ENCODE data around the gene SHC4. TPM values are rescaled to one million over a fixed set of nuclear protein-coding genes. Genes with fewer than 3 reads are reported as not detected.

SHC4 gene, protein sequence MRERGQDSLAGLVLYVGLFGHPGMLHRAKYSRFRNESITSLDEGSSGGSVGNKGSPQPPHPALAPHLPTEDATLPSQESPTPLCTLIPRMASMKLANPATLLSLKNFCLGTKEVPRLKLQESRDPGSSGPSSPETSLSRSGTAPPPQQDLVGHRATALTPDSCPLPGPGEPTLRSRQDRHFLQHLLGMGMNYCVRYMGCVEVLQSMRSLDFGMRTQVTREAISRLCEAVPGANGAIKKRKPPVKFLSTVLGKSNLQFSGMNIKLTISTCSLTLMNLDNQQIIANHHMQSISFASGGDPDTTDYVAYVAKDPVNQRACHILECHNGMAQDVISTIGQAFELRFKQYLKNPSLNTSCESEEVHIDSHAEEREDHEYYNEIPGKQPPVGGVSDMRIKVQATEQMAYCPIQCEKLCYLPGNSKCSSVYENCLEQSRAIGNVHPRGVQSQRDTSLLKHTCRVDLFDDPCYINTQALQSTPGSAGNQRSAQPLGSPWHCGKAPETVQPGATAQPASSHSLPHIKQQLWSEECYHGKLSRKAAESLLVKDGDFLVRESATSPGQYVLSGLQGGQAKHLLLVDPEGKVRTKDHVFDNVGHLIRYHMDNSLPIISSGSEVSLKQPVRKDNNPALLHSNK
- total RNA-seq, result 74.2 TPM

DNA sequence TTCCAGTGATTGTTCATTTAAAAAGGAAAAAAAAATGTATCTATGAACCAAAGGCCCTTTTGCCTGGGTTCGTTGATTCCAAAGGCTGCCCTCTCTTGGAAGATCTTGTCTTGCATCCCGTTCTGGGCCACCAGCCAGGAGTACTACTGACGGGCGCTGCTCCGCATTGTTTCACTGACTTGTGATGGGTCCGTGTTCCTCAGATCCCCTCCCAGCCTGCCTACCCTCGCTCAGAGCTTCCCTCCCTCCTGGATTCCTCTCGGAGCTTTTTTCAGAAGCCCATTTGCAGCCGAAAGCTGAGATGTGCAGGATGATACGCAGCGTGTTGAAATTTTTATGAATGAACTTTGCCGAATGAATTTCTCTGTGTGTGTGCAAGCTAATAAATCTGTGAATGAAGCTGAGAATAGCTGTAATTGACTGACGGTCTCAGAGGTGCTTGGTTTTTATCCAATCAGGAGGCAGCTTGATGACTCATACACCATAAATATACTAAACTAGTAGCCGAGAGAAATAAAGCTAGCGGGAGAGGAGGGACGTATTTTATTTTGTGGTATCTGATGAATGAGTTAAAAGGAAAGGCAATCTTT lies at the start of gene SHC4:
SHC4 (minus strand) TSS at position 396 of the 590 bp plus-strand sequence. CDS start 904 bp downstream, outside the sequence.
- intact Hi-C loops (cut with DNase I), result loop anchor here (5.0 kb wide), 1 partner anchor 101 kb away; no protein-coding TSS in a partner anchor
- DNase-seq (ENCODE audit: low spot score) (peak; percentile 85), ATAC-seq (peak; percentile 84)

DNA sequence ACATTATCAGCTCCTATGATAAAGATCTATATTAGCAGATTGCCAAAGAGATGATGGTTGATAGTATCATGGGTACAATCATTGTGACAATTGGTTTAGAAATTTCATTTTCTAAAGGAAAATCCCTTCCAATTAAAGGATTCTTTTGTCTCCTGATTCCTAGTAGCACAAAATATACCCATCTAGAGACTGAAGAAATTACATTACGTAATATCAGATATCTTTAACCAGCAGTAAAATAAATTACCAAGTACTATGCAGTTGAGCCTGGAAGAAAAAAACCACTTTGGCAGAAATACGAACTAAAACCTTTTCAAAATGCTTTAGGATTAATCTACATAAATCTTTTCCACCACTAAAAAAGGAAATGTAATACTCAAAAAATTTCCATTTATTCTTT lies 35.6 kb upstream of the SHC4 start:
- ATAC-seq (no peak), DNase-seq (ENCODE audit: low spot score) (no peak)
- intact Hi-C loops (cut with DNase I), result no loop called here

DNA sequence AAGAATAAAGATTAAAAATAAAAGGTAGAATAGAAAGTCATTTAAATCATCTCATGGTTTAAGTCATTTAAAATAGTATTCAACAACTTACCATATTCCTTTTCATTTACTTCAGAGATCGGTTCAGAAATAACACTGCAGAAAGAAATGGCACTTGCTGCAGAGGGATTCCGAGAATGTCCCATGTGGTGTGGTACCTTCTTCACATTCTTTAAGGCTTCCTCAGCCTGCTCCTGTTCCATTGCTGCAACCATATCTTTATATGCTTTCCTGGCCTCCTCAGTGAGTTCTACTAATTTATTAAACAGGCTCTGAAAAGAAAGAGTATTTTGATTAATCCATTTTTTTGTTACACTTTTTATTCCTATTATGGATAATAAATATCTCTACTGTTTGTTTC lies 32.6 kb upstream of the SHC4 start:
- intact Hi-C loops (cut with DNase I), result no loop called here
- no peak for DNase-seq (ENCODE audit: low spot score)
- no peak for ATAC-seq

DNA sequence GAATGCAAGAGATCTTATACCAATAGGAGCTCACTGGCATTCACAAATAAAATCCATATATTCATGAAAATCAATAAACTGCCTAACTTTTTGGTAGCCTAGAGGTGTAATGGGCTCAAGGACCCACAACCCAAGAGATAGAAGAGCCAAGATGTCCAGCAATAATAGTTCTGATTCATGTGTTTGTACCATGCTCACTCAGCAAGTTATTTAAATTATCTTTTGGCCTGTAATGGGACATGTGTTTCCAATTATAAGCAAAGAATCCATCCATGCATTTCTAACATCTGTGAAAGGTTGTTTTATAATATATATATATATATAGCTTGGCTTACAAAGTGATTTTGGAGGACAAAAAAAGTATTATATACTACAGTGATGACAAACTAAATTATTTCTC lies 29.7 kb upstream of the SHC4 start:
- ATAC-seq (no peak), DNase-seq (ENCODE audit: low spot score) (no peak)
- intact Hi-C loops (cut with DNase I), result no loop called here

DNA sequence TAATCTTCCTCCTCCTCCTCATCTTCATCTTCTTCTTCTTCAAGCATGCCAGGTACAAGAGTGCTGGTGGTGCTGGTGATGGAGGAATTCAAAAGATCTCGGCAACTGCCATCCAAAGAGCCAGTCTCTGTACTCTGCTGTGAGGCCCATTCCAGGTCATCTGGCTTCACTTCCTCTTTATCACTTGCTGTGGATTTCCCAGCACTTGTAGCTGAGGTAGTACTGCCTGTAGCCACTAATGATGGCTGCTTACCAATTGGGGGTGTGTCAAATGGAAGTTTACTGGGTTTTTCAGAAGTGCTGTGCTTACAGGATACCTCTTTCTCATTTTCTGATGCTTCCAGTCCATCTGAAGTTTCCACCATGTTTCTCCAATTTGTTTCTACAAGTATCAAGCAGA lies 28.8 kb upstream of the SHC4 start:
- intact Hi-C loops (cut with DNase I), result no loop called here
- DNase-seq (ENCODE audit: low spot score) (no peak), ATAC-seq (no peak)

DNA sequence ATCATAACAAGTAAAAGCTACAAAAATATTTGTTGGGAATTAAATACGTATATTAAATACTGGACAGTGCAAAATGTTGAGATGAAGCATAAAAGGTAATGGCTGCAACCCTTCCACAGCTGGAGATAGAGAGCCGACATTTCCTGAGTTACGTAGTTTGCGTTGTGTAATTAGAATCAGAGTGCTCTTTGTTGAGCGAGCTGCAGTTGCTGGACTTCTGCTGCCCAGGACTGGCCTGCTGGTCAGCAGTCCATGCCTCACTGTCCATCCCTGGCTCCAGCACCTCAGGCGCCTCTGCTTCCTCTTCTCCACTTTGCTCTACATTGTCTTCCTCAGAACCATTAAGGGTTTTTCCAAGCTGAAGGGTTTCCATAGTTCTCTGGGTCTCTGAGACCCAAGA lies 28.4 kb upstream of the SHC4 start:
- DNase-seq (ENCODE audit: low spot score) (no peak), ATAC-seq (no peak)
- intact Hi-C loops (cut with DNase I), result no loop called here

DNA sequence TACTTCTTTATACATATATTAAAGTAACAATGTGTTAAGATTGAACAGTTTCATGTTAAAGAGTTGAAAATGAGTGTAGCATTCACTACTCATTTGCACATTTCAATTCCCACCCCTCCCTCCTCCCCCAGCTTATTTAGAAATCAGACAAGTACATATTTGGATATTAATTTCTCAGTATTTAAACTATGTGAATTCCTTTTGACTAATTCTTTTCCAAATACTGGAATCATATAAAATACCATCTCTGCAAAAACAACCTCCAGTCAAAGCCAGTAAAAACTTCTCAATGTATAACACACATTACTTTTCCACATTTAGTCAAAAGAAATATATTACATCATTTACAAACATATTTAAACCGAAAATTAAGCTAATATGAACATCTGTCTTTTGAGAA lies 25.5 kb upstream of the SHC4 start:
- intact Hi-C loops (cut with DNase I), result no loop called here
- ATAC-seq (no peak), DNase-seq (ENCODE audit: low spot score) (no peak)

DNA sequence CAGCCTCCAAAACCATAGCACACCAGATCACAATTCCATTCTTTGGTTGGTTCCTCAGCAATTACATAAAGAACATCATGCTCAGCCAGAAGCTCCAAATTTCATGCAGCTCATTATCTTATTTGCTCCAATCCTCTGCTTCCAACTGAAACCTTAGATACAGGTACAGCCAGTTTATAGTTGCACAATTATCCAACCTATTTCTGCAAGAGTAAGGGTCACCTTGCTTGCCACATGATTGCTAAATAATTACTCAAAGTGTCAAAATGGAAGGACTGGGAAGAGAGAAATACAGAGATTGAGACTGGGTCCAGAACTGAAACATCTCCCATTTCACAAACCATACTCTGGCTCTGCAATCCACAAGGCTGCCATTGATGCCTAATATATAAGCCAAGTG lies 23.4 kb upstream of the SHC4 start:
- DNase-seq (ENCODE audit: low spot score) (no peak), ATAC-seq (no peak)
- intact Hi-C loops (cut with DNase I), result no loop called here

DNA sequence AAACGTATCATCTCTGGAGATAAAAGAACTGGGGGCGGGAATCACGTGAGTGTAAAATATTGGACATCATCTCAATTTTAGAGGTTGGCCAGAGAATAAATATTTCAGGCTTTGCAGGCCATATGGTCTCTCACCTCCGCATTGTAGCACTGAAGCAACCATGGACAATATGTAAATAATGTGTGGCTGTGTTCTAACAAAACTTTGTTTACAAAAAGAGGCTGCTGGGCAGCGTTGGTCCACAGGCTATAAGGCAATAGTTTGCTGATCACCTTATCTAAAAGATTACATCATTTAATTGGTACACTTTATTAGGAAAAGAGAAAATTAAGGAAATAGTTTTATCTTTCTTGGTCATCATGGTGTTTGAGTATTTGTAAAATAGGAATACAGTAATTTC lies 22.5 kb upstream of the SHC4 start:
- intact Hi-C loops (cut with DNase I), result no loop called here
- no peak for DNase-seq (ENCODE audit: low spot score)
- no peak for ATAC-seq

DNA sequence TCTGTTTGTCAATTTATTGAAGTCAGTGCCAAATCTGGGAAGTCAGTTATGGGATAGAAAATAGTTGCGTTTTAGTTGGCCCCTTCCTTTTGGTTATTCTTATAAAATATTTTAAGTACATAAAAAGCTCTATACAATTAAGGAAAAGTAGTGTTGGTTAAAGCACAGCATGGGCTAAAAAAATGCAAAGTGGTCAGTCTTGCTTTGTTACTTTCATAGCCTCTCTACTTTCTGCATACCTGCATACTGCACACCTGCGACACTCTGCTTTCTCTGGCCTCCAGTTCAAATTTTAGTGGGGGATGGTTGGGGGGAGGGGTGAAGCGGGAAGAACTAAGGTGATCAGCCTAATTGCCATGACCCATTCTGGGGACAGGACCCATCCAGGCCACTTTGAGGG lies 21.8 kb upstream of the SHC4 start:
- ATAC-seq, result no peak
- intact Hi-C loops (cut with DNase I), result no loop called here

DNA sequence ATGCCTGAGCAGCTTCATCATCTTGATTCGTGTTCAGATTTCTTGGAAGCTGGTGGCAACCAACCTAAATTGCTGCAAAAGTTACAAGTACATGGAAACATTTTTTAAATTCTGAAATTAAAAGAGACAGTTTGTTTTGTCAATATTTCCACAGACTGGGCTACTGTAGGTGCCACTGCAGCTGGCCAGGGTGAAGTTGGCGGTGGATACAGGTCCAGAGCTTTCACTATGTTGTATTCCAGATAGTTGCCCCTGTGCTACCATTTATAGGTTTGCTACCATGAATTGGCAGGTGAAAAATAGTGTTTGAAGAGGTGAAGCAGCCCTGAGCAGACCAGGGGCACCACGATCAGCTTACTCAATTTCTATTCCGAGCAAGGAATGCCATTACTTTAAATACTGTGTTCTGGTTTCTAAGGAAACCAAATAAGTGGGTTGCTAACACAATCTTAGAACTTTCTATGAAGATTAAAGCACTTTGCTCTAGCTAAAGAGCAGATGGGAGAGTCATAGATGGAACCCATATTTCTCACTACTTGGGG lies 21.2 kb upstream of the SHC4 start:
- intact Hi-C loops (cut with DNase I), result no loop called here
- no peak for ATAC-seq

More for the DNA sequence above, 21.8 kb upstream of the SHC4 start:
- DNase-seq (ENCODE audit: low spot score), result no peak

DNA sequence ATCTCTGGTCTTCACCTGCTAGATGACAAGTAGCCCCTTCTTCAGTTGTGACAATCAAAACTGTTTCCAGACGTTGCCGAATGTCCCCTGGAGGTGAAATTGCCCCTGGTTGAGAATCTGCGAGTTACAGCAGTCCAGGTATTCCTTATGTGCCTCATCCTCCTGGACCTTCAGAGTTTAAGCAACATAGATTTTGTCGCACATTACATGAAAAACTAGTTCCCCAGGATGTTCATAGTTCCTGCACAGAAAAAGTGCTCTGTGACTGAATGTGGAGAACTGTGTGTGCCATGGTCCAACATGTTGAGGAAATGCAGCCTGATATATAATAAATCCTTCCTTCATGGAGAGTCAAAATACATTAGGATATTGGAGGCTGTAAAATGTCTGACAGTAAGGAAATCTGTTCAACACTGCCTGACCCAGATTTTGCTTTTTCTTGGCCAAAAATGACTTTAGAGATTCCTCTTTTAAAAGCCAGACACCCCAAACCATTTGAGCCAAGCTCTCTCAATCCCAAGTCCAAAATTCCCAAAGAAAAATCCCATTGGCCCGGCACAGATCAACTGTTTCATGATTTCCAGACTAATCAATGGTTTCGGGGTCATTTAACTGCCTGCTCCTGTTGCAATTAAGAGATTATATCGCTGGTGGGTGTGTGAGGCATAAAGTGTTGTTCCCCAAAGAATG lies 20.4 kb upstream of the SHC4 start:
- intact Hi-C loops (cut with DNase I), result no loop called here
- DNase-seq (ENCODE audit: low spot score) (no peak), ATAC-seq (no peak)

More for the DNA sequence above, 21.2 kb upstream of the SHC4 start:
- DNase-seq (ENCODE audit: low spot score), result no peak

DNA sequence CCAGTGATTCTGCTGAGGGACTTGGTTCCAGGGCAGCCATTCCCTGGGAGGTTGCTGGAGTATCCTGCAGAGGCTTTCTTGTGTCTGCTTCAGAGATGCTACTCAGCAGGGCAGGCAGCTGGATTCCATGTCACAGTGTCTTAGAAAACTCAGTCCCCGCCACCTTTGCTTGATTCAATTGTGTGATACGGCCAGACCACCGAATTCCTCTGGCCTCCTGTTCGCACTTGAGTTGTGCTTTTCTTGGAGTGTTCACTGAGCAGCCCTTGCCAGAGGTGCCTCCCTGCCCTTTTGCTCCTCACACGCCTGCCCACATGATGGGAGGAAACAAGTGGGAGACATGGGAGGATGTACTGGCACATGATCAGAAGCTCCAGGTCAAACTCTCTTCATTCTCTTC lies 19.6 kb upstream of the SHC4 start:
- ATAC-seq (peak; percentile 46), DNase-seq (ENCODE audit: low spot score) (no peak)
- intact Hi-C loops (cut with DNase I), result no loop called here

DNA sequence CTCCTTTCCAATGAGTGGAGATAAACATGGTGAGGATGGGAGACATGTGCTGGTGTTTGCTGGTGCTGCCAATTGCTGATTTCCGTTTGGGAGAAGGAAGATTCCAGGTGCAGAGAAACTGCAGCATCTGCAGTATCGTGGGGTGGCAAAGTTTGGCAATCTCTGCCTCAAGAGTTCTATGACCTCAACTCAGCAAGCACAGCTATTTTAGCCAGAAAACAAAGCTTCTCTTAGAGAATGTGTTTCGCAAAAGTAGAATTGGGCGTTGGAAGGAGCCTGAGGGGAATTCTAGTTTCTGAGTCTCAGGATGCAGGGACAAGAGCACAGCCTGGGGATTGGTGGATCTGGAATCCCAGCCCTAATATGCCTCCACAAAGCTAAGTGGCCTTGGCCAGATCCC lies 18.2 kb upstream of the SHC4 start:
- DNase-seq (ENCODE audit: low spot score), result no peak
- intact Hi-C loops (cut with DNase I), result no loop called here
- ATAC-seq, result peak; percentile 81

DNA sequence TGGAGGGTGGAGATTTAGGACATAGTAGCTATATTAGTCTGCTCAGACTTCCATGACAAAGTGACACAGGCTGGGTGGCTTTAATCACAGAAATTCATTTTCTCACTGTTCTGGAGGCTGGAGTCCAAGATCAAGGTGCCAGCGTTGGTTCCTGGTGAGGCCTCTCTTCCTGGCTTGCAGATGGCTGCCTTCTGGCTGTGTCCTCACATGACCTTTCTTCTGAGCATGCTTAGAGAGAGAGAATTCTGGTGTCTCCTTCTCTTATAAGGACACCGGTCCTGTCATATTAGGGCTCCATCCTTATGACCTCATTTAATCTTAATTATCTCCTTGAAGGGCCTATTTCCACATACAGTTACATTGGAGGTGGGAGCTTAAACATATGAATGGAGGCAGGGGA lies 14.9 kb upstream of the SHC4 start:
- no peak for ATAC-seq
- intact Hi-C loops (cut with DNase I), result no loop called here
- no peak for DNase-seq (ENCODE audit: low spot score)

DNA sequence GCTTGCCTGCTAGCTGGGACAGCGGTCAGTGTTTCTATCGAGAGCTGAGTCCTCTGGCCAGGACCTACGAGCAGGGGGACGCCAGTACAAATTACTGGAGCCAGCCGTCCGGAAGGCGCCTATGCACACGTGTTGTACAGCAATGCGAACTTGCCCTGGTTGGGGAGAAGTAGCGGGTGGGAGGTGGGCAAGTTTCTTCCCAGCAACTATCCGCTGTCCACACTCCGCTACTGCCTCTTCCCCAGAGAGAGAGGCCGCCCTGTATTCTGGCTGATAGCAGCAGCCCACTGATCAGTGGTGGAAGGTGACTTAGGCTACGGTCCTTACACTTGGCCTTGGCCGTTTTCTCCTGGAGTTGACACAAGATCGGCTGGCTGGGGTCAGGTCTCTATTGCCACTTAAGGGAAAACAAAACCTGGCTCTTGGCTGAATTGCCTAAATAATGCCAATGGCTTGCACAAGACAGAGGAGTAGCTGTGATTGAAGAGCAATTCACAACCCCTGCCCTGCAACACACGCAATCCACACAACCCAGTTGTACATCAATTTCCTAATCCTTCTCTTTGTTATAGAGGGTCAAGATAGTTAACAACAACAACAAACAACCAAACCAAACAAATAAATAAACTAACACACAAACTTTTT lies 12.8 kb upstream of the SHC4 start:
- DNase-seq (ENCODE audit: low spot score) (no peak), ATAC-seq (peak; percentile 28)
- intact Hi-C loops (cut with DNase I), result no loop called here

DNA sequence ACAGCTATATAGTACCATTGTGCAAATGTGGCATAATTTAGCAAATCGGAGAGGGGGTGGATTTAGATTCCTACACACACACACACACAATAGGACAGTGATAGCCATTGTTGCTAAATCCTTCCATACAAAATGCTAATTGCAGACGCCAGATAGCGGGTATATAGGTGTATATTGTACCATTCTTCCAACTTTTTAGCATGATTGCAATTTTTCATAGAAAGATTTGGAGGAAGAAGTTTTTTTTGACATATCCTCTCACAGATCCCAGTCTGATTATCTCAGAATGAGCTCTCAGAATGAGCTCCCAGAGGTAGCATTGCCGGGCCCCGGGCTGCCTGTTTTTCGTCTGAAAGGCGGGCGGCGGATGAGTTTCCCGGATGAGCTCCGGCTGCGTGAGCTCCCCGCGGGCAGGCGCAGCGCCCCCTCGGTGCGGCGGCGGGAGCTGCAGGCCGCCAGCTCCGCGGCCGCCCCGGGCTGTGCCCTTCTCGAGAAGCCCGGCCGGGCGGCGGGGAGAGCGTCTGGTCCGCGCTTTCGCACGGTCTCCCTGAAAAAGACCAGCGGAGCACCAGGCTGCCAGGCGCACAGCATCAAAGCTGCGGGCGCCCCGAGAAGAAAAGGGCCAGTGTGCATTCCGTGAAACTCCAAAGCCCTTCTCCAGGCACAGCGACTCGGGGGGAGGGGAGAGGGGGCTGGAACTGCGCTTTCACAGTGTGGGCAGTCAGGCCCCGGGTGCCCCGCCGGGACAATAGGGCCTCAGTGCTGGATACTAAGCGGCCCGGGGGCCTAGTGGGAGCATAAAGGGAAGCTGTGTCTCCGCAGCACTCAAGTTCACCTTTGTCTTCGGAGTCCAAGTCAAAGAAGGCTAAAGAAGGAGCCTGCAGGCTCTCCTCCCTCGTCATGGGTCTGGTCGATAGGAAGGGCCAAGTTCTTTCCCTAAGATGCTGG lies 12.0 kb upstream of the SHC4 start:
- intact Hi-C loops (cut with DNase I), result no loop called here
- DNase-seq (ENCODE audit: low spot score), result peak; percentile 89
- peak; percentile 92 for ATAC-seq

DNA sequence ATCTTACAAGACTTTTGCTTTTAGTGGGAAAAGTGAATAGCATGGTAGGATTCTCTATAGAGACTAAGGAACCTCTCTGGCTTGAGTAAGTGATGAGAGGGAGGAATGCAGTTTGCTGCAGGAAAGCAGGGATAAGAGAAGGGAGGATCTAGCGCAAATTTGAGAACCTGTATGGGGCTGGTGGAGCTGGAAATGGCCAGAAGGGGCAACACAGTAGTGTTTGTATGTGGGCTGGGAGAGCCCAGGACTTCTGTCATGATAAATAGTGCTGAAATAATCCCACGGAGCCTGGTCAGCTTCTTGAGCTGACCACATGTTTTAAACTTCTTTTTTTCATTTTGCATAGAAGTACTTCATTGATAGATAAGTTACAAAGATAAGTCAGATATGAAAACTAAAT lies 11.2 kb upstream of the SHC4 start:
- DNase-seq (ENCODE audit: low spot score), result no peak
- no peak for ATAC-seq
- intact Hi-C loops (cut with DNase I), result no loop called here
